Measurements from ENCODE around the gene FURIN.

- TF ChIP-seq CTCF (IDR thresholded peaks at IDR 0.05), result no peak
- TF ChIP-seq EZH2phosphoT487 (IDR thresholded peaks at IDR 0.05), result no peak
- no peak for TF ChIP-seq EZH2 (IDR thresholded peaks at IDR 0.05)
Measured at GRCh38 chr15:90876046-90876445, 7.7 kb downstream of the FURIN start.
